K562 (cell line): Measurements from ENCODE around the gene BAIAP3. TPM values are rescaled to one million over a fixed set of nuclear protein-coding genes. Genes with fewer than 3 reads are reported as not detected.

Experiments
- FIP1L1 ChIP-seq: fragments of 200-400 bp; formaldehyde crosslinking; IDR thresholded peaks from 2 replicates; pipeline ENCODE4 v1.6.1; 2018; ENCODE audit warnings: mild to moderate bottlenecking, low read depth, low read length; ENCODE audit not compliant: poor library complexity, severe bottlenecking
- KAT2B ChIP-seq: IDR thresholded peaks from one replicate; pipeline ENCODE4 v1.6.1; 2012; ENCODE audit warnings: low read depth, mild to moderate bottlenecking, control low read depth, inconsistent platforms, low read length, moderate library complexity
- MAFG ChIP-seq: fragments of 450-650 bp; conservative IDR thresholded peaks from 2 replicates; pipeline ENCODE4 v1.6.1; 2016; ENCODE audit warnings: missing genetic modification characterization, missing compliant biosample characterization
- RBFOX2 ChIP-seq: fragments of 200-400 bp; formaldehyde crosslinking; IDR thresholded peaks from 2 replicates; pipeline ENCODE4 v1.6.1; 2017; ENCODE audit warnings: low read depth, mild to moderate bottlenecking, low read length, moderate library complexity
- RBM22 ChIP-seq: fragments of 200-400 bp; formaldehyde crosslinking; IDR thresholded peaks from 2 replicates; pipeline ENCODE4 v1.6.1; 2018; ENCODE audit warnings: low read length, low read depth; ENCODE audit not compliant: poor library complexity, severe bottlenecking
- SOX6 ChIP-seq: fragments of 450-650 bp; IDR thresholded peaks from 2 replicates; pipeline ENCODE4 v1.6.1; 2014; ENCODE audit warnings: mild to moderate bottlenecking
- SUPT5H ChIP-seq: fragments of 450-650 bp; IDR thresholded peaks from 2 replicates; pipeline ENCODE4 v1.6.1; 2016
- polyA plus RNA-seq, 8 experiments: library from polyadenylated mRNA; depleted of rRNA in 4 of 8; stranded (reverse) in 5 of 8; unstranded in 3 of 8; fragments of >200 nt; fragmentation: Nextera tagmentation in 2 of 8; fragmentation: Illumina TruSeq in 1 of 8; extraction: Ambion mirVana in 2 of 8; extraction: Trizol in 1 of 8; gene quantifications; 2 replicates each; pipeline versions ENCODE4 v1.2.1 to v1.2.3, GENCODE V29; 2011 to 2014; ENCODE audit warnings: inconsistent platforms in 1 of 8, missing spikeins in 1 of 8
- total RNA-seq, 7 experiments: library from RNA; depleted of rRNA in 6 of 7; stranded (reverse); fragments of >200 nt in 6 of 7; fragmentation: Illumina TruSeq in 2 of 7; extraction: Trizol in 2 of 7; gene quantifications; 2 replicates each; pipeline versions ENCODE4 v1.2.1 to v1.2.3, GENCODE V29; 2011 to 2021; ENCODE audit warnings: low replicate concordance in 1 of 7
- TF ChIP-seq, protein P1 (sequence below): fragments of 150-350 bp; conservative IDR thresholded peaks from 2 replicates; pipeline ENCODE4 v1.6.1; 2014; ENCODE audit warnings: low read length
- TF ChIP-seq, protein P2 (sequence below): fragments of 250-450 bp; sonication (Bioruptor Pico); IDR thresholded peaks from 2 replicates; pipeline ENCODE4 v1.4.0; 2020

The BAIAP3 gene
- total and polyA plus RNA-seq, 9 of the 15 experiments (the other 6 are each of a cell fraction or from before 2014, with no cell fraction given) = 0.03 to 4.5 (median 0.57) TPM; not detected in 1

DNA sequence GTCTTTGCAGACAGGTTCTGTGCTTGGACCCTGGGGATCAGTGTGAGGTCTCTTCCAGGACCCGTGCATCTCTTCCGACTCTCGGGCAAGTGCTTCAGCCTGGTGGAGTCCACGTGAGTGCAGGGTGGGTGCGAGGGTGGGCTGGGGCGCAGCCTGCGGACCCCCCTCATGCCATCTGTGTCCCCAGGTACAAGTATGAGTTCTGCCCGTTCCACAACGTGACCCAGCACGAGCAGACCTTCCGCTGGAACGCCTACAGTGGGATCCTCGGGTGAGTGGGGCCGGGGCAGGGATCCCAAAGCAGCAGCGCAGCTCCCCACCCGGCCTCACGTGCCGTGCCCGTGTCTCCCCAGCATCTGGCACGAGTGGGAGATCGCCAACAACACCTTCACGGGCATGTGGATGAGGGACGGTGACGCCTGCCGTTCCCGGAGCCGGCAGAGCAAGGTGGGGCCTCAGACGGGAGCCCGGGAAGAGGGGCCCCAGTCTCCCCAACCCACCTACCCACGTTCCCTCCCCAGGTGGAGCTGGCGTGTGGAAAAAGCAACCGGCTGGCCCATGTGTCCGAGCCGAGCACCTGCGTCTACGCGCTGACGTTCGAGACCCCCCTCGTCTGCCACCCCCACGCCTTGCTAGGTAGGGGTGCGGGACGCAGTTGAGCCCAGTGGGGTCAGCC lies 28.4 kb downstream of the BAIAP3 start (continued):
- TF ChIP-seq, protein P1, sequence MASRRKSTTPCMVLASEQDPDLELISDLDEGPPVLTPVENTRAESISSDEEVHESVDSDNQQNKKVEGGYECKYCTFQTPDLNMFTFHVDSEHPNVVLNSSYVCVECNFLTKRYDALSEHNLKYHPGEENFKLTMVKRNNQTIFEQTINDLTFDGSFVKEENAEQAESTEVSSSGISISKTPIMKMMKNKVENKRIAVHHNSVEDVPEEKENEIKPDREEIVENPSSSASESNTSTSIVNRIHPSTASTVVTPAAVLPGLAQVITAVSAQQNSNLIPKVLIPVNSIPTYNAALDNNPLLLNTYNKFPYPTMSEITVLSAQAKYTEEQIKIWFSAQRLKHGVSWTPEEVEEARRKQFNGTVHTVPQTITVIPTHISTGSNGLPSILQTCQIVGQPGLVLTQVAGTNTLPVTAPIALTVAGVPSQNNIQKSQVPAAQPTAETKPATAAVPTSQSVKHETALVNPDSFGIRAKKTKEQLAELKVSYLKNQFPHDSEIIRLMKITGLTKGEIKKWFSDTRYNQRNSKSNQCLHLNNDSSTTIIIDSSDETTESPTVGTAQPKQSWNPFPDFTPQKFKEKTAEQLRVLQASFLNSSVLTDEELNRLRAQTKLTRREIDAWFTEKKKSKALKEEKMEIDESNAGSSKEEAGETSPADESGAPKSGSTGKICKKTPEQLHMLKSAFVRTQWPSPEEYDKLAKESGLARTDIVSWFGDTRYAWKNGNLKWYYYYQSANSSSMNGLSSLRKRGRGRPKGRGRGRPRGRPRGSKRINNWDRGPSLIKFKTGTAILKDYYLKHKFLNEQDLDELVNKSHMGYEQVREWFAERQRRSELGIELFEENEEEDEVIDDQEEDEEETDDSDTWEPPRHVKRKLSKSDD = no peak
- TF ChIP-seq SUPT5H (no peak), KAT2B (no peak), FIP1L1 (peak; percentile 33), SOX6 (no peak), RBFOX2 (peak; percentile 38; the same call in 1 of the 2 replicates), RBM22 (peak; percentile 75), MAFG (no peak)
- TF ChIP-seq, protein P2, sequence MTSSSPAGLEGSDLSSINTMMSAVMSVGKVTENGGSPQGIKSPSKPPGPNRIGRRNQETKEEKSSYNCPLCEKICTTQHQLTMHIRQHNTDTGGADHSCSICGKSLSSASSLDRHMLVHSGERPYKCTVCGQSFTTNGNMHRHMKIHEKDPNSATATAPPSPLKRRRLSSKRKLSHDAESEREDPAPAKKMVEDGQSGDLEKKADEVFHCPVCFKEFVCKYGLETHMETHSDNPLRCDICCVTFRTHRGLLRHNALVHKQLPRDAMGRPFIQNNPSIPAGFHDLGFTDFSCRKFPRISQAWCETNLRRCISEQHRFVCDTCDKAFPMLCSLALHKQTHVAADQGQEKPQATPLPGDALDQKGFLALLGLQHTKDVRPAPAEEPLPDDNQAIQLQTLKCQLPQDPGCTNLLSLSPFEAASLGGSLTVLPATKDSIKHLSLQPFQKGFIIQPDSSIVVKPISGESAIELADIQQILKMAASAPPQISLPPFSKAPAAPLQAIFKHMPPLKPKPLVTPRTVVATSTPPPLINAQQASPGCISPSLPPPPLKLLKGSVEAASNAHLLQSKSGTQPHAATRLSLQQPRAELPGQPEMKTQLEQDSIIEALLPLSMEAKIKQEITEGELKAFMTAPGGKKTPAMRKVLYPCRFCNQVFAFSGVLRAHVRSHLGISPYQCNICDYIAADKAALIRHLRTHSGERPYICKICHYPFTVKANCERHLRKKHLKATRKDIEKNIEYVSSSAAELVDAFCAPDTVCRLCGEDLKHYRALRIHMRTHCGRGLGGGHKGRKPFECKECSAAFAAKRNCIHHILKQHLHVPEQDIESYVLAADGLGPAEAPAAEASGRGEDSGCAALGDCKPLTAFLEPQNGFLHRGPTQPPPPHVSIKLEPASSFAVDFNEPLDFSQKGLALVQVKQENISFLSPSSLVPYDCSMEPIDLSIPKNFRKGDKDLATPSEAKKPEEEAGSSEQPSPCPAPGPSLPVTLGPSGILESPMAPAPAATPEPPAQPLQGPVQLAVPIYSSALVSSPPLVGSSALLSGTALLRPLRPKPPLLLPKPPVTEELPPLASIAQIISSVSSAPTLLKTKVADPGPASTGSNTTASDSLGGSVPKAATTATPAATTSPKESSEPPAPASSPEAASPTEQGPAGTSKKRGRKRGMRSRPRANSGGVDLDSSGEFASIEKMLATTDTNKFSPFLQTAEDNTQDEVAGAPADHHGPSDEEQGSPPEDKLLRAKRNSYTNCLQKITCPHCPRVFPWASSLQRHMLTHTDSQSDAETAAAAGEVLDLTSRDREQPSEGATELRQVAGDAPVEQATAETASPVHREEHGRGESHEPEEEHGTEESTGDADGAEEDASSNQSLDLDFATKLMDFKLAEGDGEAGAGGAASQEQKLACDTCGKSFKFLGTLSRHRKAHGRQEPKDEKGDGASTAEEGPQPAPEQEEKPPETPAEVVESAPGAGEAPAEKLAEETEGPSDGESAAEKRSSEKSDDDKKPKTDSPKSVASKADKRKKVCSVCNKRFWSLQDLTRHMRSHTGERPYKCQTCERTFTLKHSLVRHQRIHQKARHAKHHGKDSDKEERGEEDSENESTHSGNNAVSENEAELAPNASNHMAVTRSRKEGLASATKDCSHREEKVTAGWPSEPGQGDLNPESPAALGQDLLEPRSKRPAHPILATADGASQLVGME (CRISPR knock-in tag) = no peak
